ENCODE data around the gene LAMB1. TPM values are rescaled to one million over a fixed set of nuclear protein-coding genes. Genes with fewer than 3 reads are reported as not detected.
A peak's percentile ranks its signal among the peaks of the same experiment; 100 is the strongest.
"Not testable (repeated sequence)": the region's sequence is repeated elsewhere in the genome, so short reads cannot be mapped to it uniquely, and the experiment has no call there.

The LAMB1 gene
- polyA plus RNA-seq, 4 donors: 588 to 715 (median 664) TPM

GRCh38 chr7:107924841-107925504 is 78.0 kb downstream of the LAMB1 start:
- DNase-seq (ENCODE audit: low read depth in 4 of 4, low spot score in 3 of 4): no peak

DNA sequence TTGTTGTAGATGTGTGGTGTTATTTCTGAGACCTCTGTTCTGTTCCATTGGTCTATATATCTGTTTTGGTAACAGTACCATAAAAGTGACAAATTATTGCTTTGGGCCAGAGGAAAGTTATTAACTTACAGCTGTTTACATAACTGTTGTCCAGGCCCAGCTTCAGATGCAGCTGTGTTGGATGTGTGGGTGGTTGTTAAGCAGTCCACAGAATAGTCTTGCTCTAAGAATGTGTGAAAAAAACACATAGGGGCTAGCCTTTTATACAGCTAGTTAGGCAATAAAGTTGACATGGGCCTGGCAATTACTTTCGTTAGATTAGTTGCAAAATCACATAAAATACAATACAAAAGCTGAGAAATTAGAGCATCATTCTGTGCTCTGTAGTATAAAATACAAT is 80.1 kb downstream of the LAMB1 start:
- DNase-seq (ENCODE audit: low read depth in 4 of 4, low spot score in 3 of 4): no peak

- DNase-seq (ENCODE audit: low read depth in 4 of 4, low spot score in 3 of 4): not testable (repeated sequence)
These were observed 81.1 kb downstream of the LAMB1 start for GRCh38 chr7:107921826-107922225.

- no peak for DNase-seq (ENCODE audit: low read depth in 4 of 4, low spot score in 3 of 4)
These were observed 82.8 kb downstream of the LAMB1 start for GRCh38 chr7:107920048-107920772.

GRCh38 chr7:107918948-107919347 is 84.0 kb downstream of the LAMB1 start:
- no peak for DNase-seq (ENCODE audit: low read depth in 4 of 4, low spot score in 3 of 4)

GRCh38 chr7:107917763-107918651 is 85.0 kb downstream of the LAMB1 start:
- DNase-seq (ENCODE audit: low read depth in 4 of 4, low spot score in 3 of 4): no peak

GRCh38 chr7:107915541-107915940 is 87.4 kb downstream of the LAMB1 start:
- no peak for DNase-seq (ENCODE audit: low read depth in 4 of 4, low spot score in 3 of 4)

- no peak for DNase-seq (ENCODE audit: low read depth in 4 of 4, low spot score in 3 of 4)
These were observed 88.1 kb downstream of the LAMB1 start for GRCh38 chr7:107914831-107915230.

GRCh38 chr7:107913851-107914250 is 89.1 kb downstream of the LAMB1 start:
- DNase-seq (ENCODE audit: low read depth in 4 of 4, low spot score in 3 of 4): no peak

DNA sequence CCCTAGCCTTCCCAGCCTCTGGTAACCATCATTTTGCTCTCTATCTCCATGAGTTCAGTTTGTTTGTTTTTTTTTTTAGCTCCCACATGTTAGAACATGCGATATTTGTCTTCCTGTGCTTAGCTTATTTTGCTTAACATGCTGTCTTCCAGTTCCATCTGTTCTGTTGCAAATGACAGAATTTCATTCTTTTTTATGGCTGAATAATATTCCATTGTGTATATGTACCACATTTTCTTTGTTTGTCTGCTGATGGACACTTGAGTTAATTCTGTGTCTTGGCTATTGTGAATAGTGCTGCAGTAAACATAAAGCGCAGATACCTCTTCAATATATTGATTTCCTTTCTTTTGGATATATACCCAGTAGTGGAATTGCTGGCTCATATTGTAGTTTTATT is 91.0 kb downstream of the LAMB1 start:
- no peak for DNase-seq (ENCODE audit: low read depth in 4 of 4, low spot score in 3 of 4)

- DNase-seq (ENCODE audit: low read depth in 4 of 4, low spot score in 3 of 4): no peak
These were observed 93.5 kb downstream of the LAMB1 start for GRCh38 chr7:107909445-107909844.

DNA sequence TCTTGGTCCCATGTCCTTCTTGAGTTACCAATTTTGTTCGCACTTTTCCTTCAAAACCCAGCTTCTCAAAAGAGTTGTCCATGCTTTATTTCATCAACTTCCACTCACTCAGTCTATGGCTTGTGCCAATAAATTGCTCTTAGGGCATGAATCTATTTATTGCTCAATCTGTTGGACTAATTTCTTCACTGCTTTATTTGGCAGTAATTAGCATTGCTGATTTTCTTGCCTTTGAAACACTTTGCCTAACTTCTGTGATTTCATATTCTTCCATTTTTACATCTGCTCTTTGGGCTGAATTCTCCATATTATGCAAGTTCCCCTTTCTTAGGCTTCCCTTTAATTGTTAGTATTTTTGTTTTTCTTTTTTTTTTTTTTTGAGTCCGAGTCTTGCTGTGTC is 95.2 kb downstream of the LAMB1 start:
- DNase-seq (ENCODE audit: low read depth in 4 of 4, low spot score in 3 of 4): no peak

- no peak for DNase-seq (ENCODE audit: low read depth in 4 of 4, low spot score in 3 of 4)
These were observed 100.6 kb downstream of the LAMB1 start for GRCh38 chr7:107902381-107902780.

- DNase-seq (ENCODE audit: low read depth in 4 of 4, low spot score in 3 of 4): no peak
These were observed 102.4 kb downstream of the LAMB1 start for GRCh38 chr7:107900496-107901015.

- no peak for DNase-seq (ENCODE audit: low read depth in 4 of 4, low spot score in 3 of 4)
These were observed 103.9 kb downstream of the LAMB1 start for GRCh38 chr7:107898997-107899594.

DNA sequence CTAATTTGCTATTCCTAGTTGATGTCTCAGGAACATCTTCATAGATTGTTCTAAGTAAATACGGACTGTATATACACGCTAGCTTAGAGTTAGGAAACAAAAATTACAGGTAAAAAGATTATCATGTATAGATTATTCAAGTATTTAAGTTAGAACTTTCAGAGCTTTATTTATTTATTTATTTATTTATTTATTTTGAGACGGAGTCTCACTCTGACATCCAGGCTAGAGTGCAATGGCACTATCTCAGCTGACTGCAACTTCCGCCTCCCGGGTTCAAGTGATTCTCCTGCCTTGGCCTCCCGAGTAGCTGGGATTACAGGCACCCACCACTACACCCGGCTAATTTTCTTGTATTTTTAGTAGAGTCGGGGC is 110.6 kb downstream of the LAMB1 start:
- DNase-seq (ENCODE audit: low read depth in 4 of 4, low spot score in 3 of 4): not testable (repeated sequence)

- DNase-seq (ENCODE audit: low read depth in 4 of 4, low spot score in 3 of 4): no peak
These were observed 111.2 kb downstream of the LAMB1 start for GRCh38 chr7:107891636-107892366.

DNA sequence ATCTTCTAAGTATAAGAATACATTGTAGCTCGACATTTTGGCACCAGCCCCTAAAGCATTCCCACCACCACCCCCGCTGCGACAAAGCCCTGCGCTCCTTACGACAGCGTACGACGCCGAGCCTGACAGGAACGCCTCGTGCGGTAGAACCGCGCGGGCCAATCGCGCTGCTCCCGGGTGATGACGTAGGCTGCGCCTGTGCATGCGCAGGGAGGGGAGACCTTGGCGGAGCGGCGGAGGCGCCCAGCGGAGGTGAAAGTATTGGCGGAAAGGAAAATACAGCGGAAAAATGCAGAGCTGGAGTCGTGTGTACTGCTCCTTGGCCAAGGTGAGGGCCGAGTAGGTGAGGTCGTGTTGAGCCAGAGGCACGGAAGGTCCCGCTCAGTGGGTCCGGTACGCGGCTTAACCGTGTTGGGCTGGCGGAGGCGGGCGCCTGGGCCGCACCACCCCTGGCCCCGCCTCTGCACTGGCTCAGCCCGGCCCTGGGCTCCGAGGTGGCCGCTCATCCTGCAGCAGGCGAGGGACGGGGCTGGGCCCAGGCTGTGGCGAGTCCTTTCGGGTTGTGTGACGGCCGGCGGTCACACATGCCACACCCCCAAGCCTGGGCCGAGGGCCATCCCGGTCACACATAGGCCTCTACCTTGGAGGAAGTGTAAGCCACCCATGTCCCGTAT is 111.9 kb downstream of the LAMB1 start, which contains the start of gene DLD:
Gene DLD (plus strand): TSS at position 222 of the 674 bp plus-strand sequence. CDS start 68 bp downstream, at position 290.
- peak; percentile 78 to 92 (median 82) for DNase-seq (ENCODE audit: low read depth in 4 of 4, low spot score in 3 of 4)

GRCh38 chr7:107890493-107890961 is 112.4 kb downstream of the LAMB1 start:
- DNase-seq (ENCODE audit: low read depth in 4 of 4, low spot score in 3 of 4): no peak
